BLaER1 (cell line): ENCODE measurements around the gene DIP2B.

Experiments used
- H3K27ac ChIP-seq: shearing (Covaris generic); formaldehyde crosslinking; 2 replicates; pipeline ENCODE4 v1.8.1; 2022
- H3K27me3 ChIP-seq: shearing (Covaris generic); formaldehyde crosslinking; 2 replicates; pipeline ENCODE4 v1.8.1; 2022
- H3K36me3 ChIP-seq: shearing (Covaris generic); formaldehyde crosslinking; 2 replicates; pipeline ENCODE4 v1.8.1; 2022
- H3K4me1 ChIP-seq: shearing (Covaris generic); formaldehyde crosslinking; 2 replicates; pipeline ENCODE4 v1.8.1; 2022
- H3K4me2 ChIP-seq: shearing (Covaris generic); formaldehyde crosslinking; 2 replicates; pipeline ENCODE4 v1.8.1; 2022
- H3K4me3 ChIP-seq: shearing (Covaris generic); formaldehyde crosslinking; 2 replicates; pipeline ENCODE4 v1.8.1; 2022
- H3K9ac ChIP-seq: shearing (Covaris generic); formaldehyde crosslinking; 2 replicates; pipeline ENCODE4 v1.8.1; 2022
- H3K9me3 ChIP-seq: shearing (Covaris generic); formaldehyde crosslinking; 2 replicates; pipeline ENCODE4 v1.8.1; 2022
- H4K20me1 ChIP-seq: shearing (Covaris generic); formaldehyde crosslinking; 2 replicates; pipeline ENCODE4 v1.8.1; 2022
- Cebpa-rat ChIP-seq: shearing (Covaris generic); IDR thresholded peaks from 2 replicates; pipeline ENCODE4 v1.8.1; 2022

DIP2B gene

GRCh38 chr12:50740307-50740706, 235.5 kb downstream of the DIP2B start:
- Histone ChIP-seq H3K4me3 (no peak overlapping the region), H3K36me3 (peaks cover 99% of the 10 kb centered on the region)

DNA sequence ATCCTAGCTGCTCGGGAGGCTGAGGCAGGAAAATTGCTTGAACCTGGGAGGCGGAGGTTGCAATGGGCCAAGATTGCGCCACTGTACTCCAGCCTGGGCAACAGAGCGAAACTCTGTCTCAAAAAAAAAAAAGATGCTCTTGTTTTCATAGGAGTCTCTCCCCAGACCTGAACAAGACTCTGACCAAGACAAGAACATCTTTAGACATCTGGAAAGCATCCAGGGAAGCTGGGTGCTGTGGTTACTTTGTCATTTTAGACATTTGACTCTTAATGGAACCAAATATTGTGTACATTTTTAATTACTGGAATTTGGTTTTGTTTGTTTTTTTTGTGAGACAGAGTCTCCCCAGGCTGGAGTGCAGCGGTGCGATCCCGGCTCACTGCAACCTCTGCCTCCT, 238.0 kb downstream of the DIP2B start:
- no peak overlapping the region for H3K27ac ChIP-seq
- H3K27me3 ChIP-seq = no peaks in the 10 kb centered on the region
- TF ChIP-seq Cebpa-rat = no peak
- H3K4me2 ChIP-seq = no peak overlapping the region
- H3K4me1 ChIP-seq = no peaks in the 10 kb centered on the region
- H3K4me3 ChIP-seq = no peak overlapping the region
- no peaks in the 10 kb centered on the region for H3K9me3 ChIP-seq
- no peak overlapping the region for H3K9ac ChIP-seq
- H4K20me1 ChIP-seq = no peaks in the 10 kb centered on the region
- peaks cover 95% of the 10 kb centered on the region for H3K36me3 ChIP-seq

More at GRCh38 chr12:50740307-50740706, 235.5 kb downstream of the DIP2B start:
- no peak for TF ChIP-seq Cebpa-rat
- no peak overlapping the region for H3K9ac ChIP-seq
- no peaks in the 10 kb centered on the region for H3K27me3 ChIP-seq
- no peak overlapping the region for H3K4me2 ChIP-seq
- H3K4me1 ChIP-seq = no peaks in the 10 kb centered on the region
- no peaks in the 10 kb centered on the region for H4K20me1 ChIP-seq
- no peaks in the 10 kb centered on the region for H3K9me3 ChIP-seq
- H3K27ac ChIP-seq = no peak overlapping the region

- H3K9me3 ChIP-seq = no peaks in the 10 kb centered on the region
- no peaks in the 10 kb centered on the region for H3K27me3 ChIP-seq
- H3K4me1 ChIP-seq = no peaks in the 10 kb centered on the region
- H3K4me2 ChIP-seq = no peak overlapping the region
- no peak overlapping the region for H3K9ac ChIP-seq
- peaks cover 84% of the 10 kb centered on the region for H3K36me3 ChIP-seq
- H3K27ac ChIP-seq = no peak overlapping the region
- TF ChIP-seq Cebpa-rat = no peak
- H4K20me1 ChIP-seq = no peaks in the 10 kb centered on the region
- H3K4me3 ChIP-seq = no peak overlapping the region
These were observed 241.1 kb downstream of the DIP2B start for GRCh38 chr12:50745861-50746260.

GRCh38 chr12:50746431-50746830, 241.6 kb downstream of the DIP2B start:
- no peak overlapping the region for H3K9ac ChIP-seq
- no peak overlapping the region for H3K4me2 ChIP-seq
- no peaks in the 10 kb centered on the region for H4K20me1 ChIP-seq
- no peaks in the 10 kb centered on the region for H3K4me1 ChIP-seq
- H3K9me3 ChIP-seq = no peaks in the 10 kb centered on the region
- no peak overlapping the region for H3K4me3 ChIP-seq
- TF ChIP-seq Cebpa-rat = no peak
- no peaks in the 10 kb centered on the region for H3K27me3 ChIP-seq
- H3K27ac ChIP-seq = no peak overlapping the region
- peaks cover 80% of the 10 kb centered on the region for H3K36me3 ChIP-seq

GRCh38 chr12:50747817-50748216, 243.0 kb downstream of the DIP2B start:
- no peak for TF ChIP-seq Cebpa-rat
- H3K9me3 ChIP-seq = no peaks in the 10 kb centered on the region
- no peaks in the 10 kb centered on the region for H3K4me1 ChIP-seq
- H4K20me1 ChIP-seq = no peaks in the 10 kb centered on the region
- no peak overlapping the region for H3K4me2 ChIP-seq
- H3K27me3 ChIP-seq = no peaks in the 10 kb centered on the region
- peaks cover 66% of the 10 kb centered on the region for H3K36me3 ChIP-seq
- no peak overlapping the region for H3K27ac ChIP-seq
- H3K4me3 ChIP-seq = no peak overlapping the region
- no peak overlapping the region for H3K9ac ChIP-seq

DNA sequence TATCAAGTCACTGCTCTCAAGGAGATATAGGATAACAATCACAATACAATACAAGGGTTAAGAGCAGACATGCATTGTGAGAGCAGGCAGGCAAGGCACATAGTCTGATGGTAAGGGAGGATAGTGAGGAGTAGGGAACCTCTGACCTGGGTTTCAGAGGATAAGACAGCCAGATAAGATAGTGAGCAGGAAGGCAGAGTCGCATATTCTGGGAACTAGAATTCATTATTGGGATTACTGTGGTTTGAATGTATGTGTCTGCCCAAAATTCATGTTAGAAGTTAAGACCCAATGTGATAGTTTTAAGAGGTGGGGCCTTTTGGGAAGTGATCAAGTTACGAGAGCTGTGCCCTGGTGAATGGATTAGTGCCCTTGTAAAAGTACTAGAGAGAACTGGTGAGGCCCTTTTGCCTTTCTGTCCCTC, 244.7 kb downstream of the DIP2B start:
- no peak overlapping the region for H3K4me3 ChIP-seq
- no peaks in the 10 kb centered on the region for H3K4me1 ChIP-seq
- no peak overlapping the region for H3K27ac ChIP-seq
- H3K4me2 ChIP-seq = no peak overlapping the region
- H3K27me3 ChIP-seq = no peaks in the 10 kb centered on the region
- H3K36me3 ChIP-seq = peaks cover 49% of the 10 kb centered on the region
- TF ChIP-seq Cebpa-rat = no peak
- H4K20me1 ChIP-seq = no peaks in the 10 kb centered on the region
- H3K9me3 ChIP-seq = no peaks in the 10 kb centered on the region
- H3K9ac ChIP-seq = no peak overlapping the region

DNA sequence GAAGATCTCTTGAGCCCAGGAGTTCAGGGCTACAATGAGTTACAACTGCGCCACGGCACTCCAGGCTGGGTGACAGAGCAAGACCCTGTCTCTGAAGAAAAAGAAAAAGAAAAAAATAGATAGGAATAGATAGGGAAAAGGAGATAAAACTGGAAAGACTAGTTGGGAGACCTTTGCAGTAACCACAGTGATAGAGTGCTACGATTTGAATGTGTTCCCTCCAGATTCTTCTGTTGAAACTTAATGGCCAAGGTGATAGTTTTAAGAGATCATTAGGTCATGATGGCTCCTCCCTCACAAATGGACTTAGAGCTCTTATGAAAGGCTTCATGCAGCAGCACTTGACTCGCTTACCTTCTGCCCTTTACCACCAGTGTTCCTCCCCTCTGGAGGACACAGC, 245.6 kb downstream of the DIP2B start:
- Histone ChIP-seq H4K20me1 (no peaks in the 10 kb centered on the region), H3K4me1 (no peaks in the 10 kb centered on the region), H3K9ac (no peak overlapping the region), H3K4me3 (no peak overlapping the region), H3K36me3 (peaks cover 40% of the 10 kb centered on the region), H3K27me3 (no peaks in the 10 kb centered on the region), H3K4me2 (no peak overlapping the region), H3K9me3 (no peaks in the 10 kb centered on the region), H3K27ac (no peak overlapping the region)
- no peak for TF ChIP-seq Cebpa-rat

GRCh38 chr12:50751948-50752721, 247.3 kb downstream of the DIP2B start:
- no peak overlapping the region for H3K9ac ChIP-seq
- no peak overlapping the region for H3K27ac ChIP-seq
- H3K4me2 ChIP-seq = no peak overlapping the region
- no peaks in the 10 kb centered on the region for H3K9me3 ChIP-seq
- no peak overlapping the region for H3K4me3 ChIP-seq
- no peaks in the 10 kb centered on the region for H3K4me1 ChIP-seq
- no peaks in the 10 kb centered on the region for H3K27me3 ChIP-seq
- no peak for TF ChIP-seq Cebpa-rat
- H4K20me1 ChIP-seq = no peaks in the 10 kb centered on the region
- peaks cover 27% of the 10 kb centered on the region for H3K36me3 ChIP-seq

DNA sequence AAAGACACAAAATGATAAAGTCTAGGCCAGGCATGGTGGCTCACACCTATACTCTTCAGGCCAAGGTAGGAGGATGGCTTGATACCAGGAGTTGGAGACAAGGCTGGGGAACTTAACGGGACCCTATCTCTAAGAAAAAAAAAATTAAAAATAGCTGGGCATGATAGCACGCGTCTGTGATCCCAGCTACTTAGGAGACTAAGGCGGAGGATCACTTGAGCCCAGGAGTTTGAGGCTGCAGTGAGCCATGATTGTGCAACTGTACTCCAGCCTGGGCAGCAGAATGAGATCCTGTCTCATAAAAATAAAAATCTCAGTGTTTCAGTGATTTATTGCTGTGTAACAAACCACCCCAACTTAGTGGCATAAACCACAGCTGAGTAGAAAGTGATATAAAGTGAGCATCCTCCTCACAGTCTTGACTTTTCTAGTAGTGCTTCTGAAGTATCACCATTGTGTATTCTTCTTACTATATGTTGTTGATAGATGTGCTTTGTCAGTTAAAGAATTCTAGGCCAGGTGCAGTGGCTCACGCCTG, 248.5 kb downstream of the DIP2B start:
- peaks cover 17% of the 10 kb centered on the region for H3K36me3 ChIP-seq
- no peak for TF ChIP-seq Cebpa-rat
- no peak overlapping the region for H3K9ac ChIP-seq
- no peaks in the 10 kb centered on the region for H3K4me1 ChIP-seq
- no peak overlapping the region for H3K4me2 ChIP-seq
- no peaks in the 10 kb centered on the region for H3K27me3 ChIP-seq
- H3K4me3 ChIP-seq = no peak overlapping the region
- no peaks in the 10 kb centered on the region for H3K9me3 ChIP-seq
- no peak overlapping the region for H3K27ac ChIP-seq
- H4K20me1 ChIP-seq = no peaks in the 10 kb centered on the region

- Histone ChIP-seq H3K27me3 (no peaks in the 10 kb centered on the region), H3K36me3 (peaks cover 17% of the 10 kb centered on the region), H3K27ac (peak within 1 kb of the TSS; percentile 92), H4K20me1 (peaks cover 23% of the 10 kb centered on the region), H3K4me1 (peaks cover 36% of the 10 kb centered on the region), H3K4me2 (peak within 1 kb of the TSS; percentile 86), H3K4me3 (peak within 1 kb of the TSS; percentile 97), H3K9me3 (peaks cover 10% of the 10 kb centered on the region), H3K9ac (peak within 1 kb of the TSS; percentile 95)
- no peak for TF ChIP-seq Cebpa-rat
These were observed 259.0 kb downstream of the DIP2B start, which contains the start of gene ATF1 for GRCh38 chr12:50763639-50764285. ATF1 (plus strand) TSS chr12:50764101; CDS start chr12:50780146, 16,045 bp downstream.
